GM19467 (cell line): ENCODE measurements around the gene CDKL1.

ENCODE experiments used
- ATAC-seq: cut with Tn5 transposase; IDR thresholded peaks from one replicate; pipeline ENCODE4 v1.9.1; 2021; ENCODE audit warnings: mild to moderate bottlenecking, moderate library complexity; ENCODE audit not compliant: unreplicated experiment

Gene CDKL1

GRCh38 chr14:50396631-50397389, at the start of gene CDKL1:
Gene CDKL1, minus strand, starts transcription at chr14:50396881. Its CDS starts 1,013 bp downstream, at chr14:50395868.
- ATAC-seq = peak; percentile 59

- ATAC-seq = no peak
Observed at GRCh38 chr14:50434528-50434927, 37.8 kb upstream of the CDKL1 start.

GRCh38 chr14:50432131-50432530, 35.5 kb upstream of the CDKL1 start:
- no peak for ATAC-seq

- ATAC-seq = no peak
Observed at GRCh38 chr14:50425816-50426215, 29.1 kb upstream of the CDKL1 start.

GRCh38 chr14:50425105-50425504, 28.4 kb upstream of the CDKL1 start:
- ATAC-seq = no peak

- ATAC-seq = no peak
Observed at GRCh38 chr14:50423529-50423928, 26.8 kb upstream of the CDKL1 start.

GRCh38 chr14:50421499-50421898, 24.8 kb upstream of the CDKL1 start:
- no peak for ATAC-seq

GRCh38 chr14:50417853-50418252, 21.2 kb upstream of the CDKL1 start:
- ATAC-seq = no peak

- ATAC-seq = no peak
Observed at GRCh38 chr14:50410921-50411320, 14.2 kb upstream of the CDKL1 start.

GRCh38 chr14:50410071-50410470, 13.4 kb upstream of the CDKL1 start:
- no peak for ATAC-seq

- ATAC-seq = no peak
Observed at GRCh38 chr14:50407111-50407812, 10.6 kb upstream of the CDKL1 start.

GRCh38 chr14:50403419-50403818, 6.7 kb upstream of the CDKL1 start:
- no peak for ATAC-seq

GRCh38 chr14:50402965-50403364, 6.3 kb upstream of the CDKL1 start:
- ATAC-seq = no peak

GRCh38 chr14:50400461-50400860, 3.8 kb upstream of the CDKL1 start:
- no peak for ATAC-seq

GRCh38 chr14:50399251-50400032, 2.8 kb upstream of the CDKL1 start:
- ATAC-seq = no peak

- no peak for ATAC-seq
Observed at GRCh38 chr14:50398189-50398580, 1.5 kb upstream of the CDKL1 start.

- ATAC-seq = no peak
Observed at GRCh38 chr14:50397390-50398188, 908 bp upstream of the CDKL1 start.

- no peak for ATAC-seq
Observed at GRCh38 chr14:50395448-50395847, 1.2 kb downstream of the CDKL1 start.

- ATAC-seq = no peak
Observed at GRCh38 chr14:50394713-50395112, 2.0 kb downstream of the CDKL1 start.

- no peak for ATAC-seq
Observed at GRCh38 chr14:50389668-50390441, 6.8 kb downstream of the CDKL1 start.
